Measurements from ENCODE around the gene MALRD1. TPM values are rescaled to one million over a fixed set of nuclear protein-coding genes. Genes with fewer than 3 reads are reported as not detected.

MALRD1 gene
- total RNA-seq, 1 donor: 1.7 TPM

DNA sequence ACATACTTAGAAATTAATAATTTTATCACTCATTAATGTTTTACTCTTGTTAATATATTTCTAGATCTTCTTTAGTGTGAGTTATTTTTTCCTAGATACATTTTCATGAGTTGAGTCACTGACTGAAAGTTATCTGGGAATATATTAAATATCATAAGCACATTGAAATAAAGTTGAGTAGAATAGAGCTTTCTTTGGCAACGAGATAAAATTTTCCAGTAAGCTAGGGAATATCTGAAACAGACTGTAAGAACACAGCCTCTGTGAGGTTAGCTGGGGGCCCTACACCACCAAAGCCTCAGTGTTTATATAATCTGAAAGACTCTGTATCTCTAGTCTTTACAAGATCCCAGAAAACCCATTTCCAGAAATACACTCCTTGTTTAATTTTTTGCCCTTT lies 419.8 kb downstream of the MALRD1 start:
- TF ChIP-seq, protein P1, sequence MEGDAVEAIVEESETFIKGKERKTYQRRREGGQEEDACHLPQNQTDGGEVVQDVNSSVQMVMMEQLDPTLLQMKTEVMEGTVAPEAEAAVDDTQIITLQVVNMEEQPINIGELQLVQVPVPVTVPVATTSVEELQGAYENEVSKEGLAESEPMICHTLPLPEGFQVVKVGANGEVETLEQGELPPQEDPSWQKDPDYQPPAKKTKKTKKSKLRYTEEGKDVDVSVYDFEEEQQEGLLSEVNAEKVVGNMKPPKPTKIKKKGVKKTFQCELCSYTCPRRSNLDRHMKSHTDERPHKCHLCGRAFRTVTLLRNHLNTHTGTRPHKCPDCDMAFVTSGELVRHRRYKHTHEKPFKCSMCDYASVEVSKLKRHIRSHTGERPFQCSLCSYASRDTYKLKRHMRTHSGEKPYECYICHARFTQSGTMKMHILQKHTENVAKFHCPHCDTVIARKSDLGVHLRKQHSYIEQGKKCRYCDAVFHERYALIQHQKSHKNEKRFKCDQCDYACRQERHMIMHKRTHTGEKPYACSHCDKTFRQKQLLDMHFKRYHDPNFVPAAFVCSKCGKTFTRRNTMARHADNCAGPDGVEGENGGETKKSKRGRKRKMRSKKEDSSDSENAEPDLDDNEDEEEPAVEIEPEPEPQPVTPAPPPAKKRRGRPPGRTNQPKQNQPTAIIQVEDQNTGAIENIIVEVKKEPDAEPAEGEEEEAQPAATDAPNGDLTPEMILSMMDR (IDR thresholded peaks at IDR 0.05; ENCODE audit: insufficient read depth, low read depth, low read length): no peak
- no peak overlapping the region for H3K4me3 ChIP-seq (ENCODE audit: low read depth, low read length)
- DNase-seq (ENCODE audit: low read depth): peak; percentile 2

DNA sequence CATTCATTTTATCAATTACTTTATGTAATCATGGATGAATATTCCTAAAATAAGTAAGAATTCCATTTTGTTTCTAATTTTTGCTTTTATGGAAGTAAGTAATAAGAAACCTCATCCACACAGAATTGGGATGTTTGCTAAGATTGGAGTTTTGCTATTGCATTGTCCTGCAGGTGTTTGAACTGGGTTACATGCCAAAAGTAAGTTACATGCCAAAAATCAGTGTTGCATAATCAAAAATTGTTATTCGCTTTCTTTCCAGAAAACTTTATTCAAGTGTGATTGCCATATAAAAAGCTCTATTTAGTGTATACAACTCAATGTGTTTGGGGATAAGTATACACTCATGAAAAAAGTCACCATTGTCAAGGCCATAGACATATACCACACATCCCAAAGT lies 420.9 kb downstream of the MALRD1 start:
- H3K4me3 ChIP-seq (ENCODE audit: low read depth, low read length): no peak overlapping the region
- TF ChIP-seq, protein P1 (IDR thresholded peaks at IDR 0.05; ENCODE audit: insufficient read depth, low read depth, low read length): no peak
- no peak for DNase-seq (ENCODE audit: low read depth)

DNA sequence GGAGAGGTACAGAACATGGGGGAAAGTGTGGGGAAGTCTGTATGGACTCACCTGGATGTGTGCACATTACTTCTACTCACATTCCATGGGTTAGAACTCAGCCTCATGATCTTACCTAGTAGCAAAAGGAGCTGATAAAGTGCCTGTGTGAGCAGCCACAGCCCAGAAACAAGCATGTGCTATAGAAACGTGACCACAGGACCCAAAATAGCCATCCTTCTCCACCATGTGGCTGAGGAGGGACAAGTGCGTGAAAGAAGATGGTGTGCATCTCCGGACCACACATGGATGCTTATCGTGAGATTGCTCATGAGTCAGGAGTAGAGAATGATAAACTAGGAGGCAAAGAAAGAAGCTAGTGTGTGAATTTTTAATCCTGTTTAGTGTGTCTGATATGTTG lies 431.3 kb downstream of the MALRD1 start:
- TF ChIP-seq, protein P1 (IDR thresholded peaks at IDR 0.05; ENCODE audit: insufficient read depth, low read depth, low read length): no peak
- no peak overlapping the region for H3K4me3 ChIP-seq (ENCODE audit: low read depth, low read length)
- DNase-seq (ENCODE audit: low read depth): no peak

DNA sequence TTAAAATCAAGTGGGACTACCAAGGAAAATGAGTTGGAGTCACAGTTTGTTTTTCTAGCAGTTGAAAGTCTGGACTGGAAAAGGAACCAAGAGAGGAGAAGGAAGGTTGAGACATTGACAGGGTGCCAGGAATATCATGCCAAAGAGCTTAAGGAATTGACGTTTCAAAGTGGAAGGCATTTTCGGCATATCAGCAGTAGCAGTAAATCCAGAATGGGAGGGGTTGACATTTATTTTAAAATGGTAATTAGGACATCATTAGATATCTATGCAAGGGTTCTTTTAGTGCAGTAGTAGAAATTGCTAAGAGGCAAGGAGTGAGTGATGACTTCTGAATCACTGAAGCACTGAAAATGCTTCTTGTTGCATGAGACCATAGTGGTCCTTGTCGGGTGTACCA lies 431.8 kb downstream of the MALRD1 start:
- TF ChIP-seq, protein P1 (IDR thresholded peaks at IDR 0.05; ENCODE audit: insufficient read depth, low read depth, low read length): no peak
- peak; percentile 9 for DNase-seq (ENCODE audit: low read depth)
- H3K4me3 ChIP-seq (ENCODE audit: low read depth, low read length): no peak overlapping the region

DNA sequence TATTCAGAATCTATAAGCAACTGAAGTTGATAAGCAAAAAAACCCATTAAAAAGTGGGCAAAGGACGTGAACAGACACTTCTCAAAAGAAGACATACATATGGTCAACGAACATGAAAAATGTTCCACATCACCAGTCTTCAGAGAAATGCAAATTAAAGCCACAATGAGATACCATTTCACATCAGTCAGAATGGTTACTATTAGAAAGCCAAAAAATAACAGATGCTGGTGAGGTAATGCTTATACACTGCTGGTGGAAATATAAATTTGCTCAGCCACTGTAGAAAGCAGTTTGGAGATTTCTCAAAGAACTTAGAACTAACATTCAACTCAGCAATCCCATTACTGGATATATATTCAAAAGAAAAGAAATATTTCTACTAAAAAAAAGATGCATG lies 434.8 kb downstream of the MALRD1 start:
- H3K4me3 ChIP-seq (ENCODE audit: low read depth, low read length): no peak overlapping the region
- DNase-seq (ENCODE audit: low read depth): no peak
- TF ChIP-seq, protein P1 (IDR thresholded peaks at IDR 0.05; ENCODE audit: insufficient read depth, low read depth, low read length): no peak

DNA sequence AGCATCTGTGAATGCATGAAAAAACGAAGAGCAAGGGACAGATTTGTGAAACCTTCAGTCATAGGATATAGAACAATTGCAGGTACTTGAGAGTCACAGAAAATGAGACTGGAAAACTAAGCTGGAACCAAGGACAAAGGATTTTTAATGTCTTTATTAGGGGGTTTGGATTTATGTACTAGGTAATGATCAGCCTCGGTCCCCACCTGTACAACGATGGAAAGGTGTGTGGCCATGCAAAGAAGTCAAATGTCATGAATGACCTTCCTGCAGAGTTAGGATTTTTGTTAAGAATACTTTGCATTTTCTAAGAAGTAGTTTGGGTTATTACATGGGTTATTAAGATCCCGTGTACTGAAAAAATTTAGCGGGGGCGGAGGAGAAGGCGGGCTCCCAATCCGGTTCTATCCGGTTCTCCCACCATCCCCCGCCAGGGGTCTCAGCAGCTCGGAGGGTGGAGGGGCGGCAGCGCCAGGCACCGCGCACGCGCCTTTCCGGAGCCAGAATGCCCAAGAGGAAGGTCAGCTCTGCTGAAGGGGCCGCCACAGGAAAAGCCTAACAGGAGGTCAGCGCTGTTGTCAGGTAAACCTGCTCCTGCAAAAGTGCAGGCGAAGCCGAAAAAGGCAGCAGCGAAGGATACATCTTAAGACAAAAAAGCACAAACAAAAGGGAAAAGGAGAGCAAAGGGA lies 440.1 kb downstream of the MALRD1 start:
- TF ChIP-seq, protein P1 (IDR thresholded peaks at IDR 0.05; ENCODE audit: insufficient read depth, low read depth, low read length): peak; percentile 37
- DNase-seq (ENCODE audit: low read depth): peak; percentile 12
- H3K4me3 ChIP-seq (ENCODE audit: low read depth, low read length): peak overlapping the region; percentile 27

DNA sequence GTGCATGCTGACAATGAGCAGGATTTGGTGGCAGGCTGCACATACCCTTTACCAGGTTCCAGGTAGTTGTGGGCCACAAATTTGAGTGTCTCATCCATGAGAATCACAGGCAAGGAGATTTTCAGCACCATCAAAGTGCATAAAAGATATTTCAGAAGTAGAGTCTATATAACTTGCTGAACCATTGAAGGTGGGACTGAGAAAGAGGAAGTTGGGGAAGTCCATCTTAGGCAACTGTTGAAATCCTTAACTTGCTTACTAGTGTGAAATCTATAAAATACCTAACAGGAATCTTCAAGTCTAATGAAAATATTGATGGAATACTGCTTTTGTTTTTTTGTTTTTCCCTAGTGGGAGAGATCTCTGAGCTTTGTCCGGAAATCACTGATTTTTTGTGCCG lies 442.6 kb downstream of the MALRD1 start:
- no peak for DNase-seq (ENCODE audit: low read depth)
- H3K4me3 ChIP-seq (ENCODE audit: low read depth, low read length): no peak overlapping the region
- TF ChIP-seq, protein P1 (IDR thresholded peaks at IDR 0.05; ENCODE audit: insufficient read depth, low read depth, low read length): no peak

Data from fibroblast of villous mesenchyme (primary cell).